Natural killer cell (primary cell): ENCODE results near the gene ETV2. TPM values are rescaled to one million over a fixed set of nuclear protein-coding genes. Genes with fewer than 3 reads are reported as not detected.

ENCODE experiments used
- ATAC-seq, 3 donors: fragments of 150-1000 bp in 2 of 3; fragments of 200-7000 bp in 1 of 3; cut with Tn5 transposase; 1 replicate in 1 of 3; 2 replicates in 2 of 3; pipeline ENCODE4 v1.10.0; 2021; ENCODE audit warnings: mild to moderate bottlenecking in 2 of 3, moderate library complexity in 2 of 3
- DNase-seq, 2 donors: peaks; one replicate each; pipeline versions ENCODE4 v3.0.0 to v3.0.0-alpha.2; 2013 to 2021; ENCODE audit warnings: mixed read lengths in 1 of 2
- H3K27ac ChIP-seq: one replicate; pipeline ENCODE4 v1.5.1; 2013; ENCODE audit warnings: mild to moderate bottlenecking, low read length
- H3K27me3 ChIP-seq: one replicate; pipeline ENCODE4 v1.6.1; 2013; ENCODE audit warnings: low read length; ENCODE audit not compliant: control insufficient read depth, insufficient read depth
- H3K36me3 ChIP-seq: one replicate; pipeline ENCODE4 v1.6.1; 2013; ENCODE audit warnings: low read length; ENCODE audit not compliant: control insufficient read depth, insufficient read depth
- H3K4me1 ChIP-seq: one replicate; pipeline ENCODE4 v1.6.1; 2013; ENCODE audit warnings: low read length; ENCODE audit not compliant: control insufficient read depth, insufficient read depth
- H3K4me3 ChIP-seq: one replicate; pipeline ENCODE4 v1.5.1; 2013; ENCODE audit warnings: low read length
- H3K9me3 ChIP-seq: one replicate; pipeline ENCODE4 v1.6.1; 2013; ENCODE audit warnings: low read length; ENCODE audit not compliant: control insufficient read depth, insufficient read depth
- H3K27ac Mint-ChIP-seq, 2 donors: one replicate each; pipeline ENCODE4 v1.8.0; 2022; ENCODE audit warnings: mild to moderate bottlenecking in 2 of 2, mixed read lengths in 2 of 2, moderate library complexity in 1 of 2
- H3K27me3 Mint-ChIP-seq, 2 donors: one replicate each; pipeline ENCODE4 v1.8.0; 2022; ENCODE audit warnings: low read depth in 2 of 2, mixed read lengths in 2 of 2
- H3K36me3 Mint-ChIP-seq: one replicate; pipeline ENCODE4 v1.8.0; 2022; ENCODE audit warnings: mixed read lengths
- H3K4me1 Mint-ChIP-seq, 2 donors: one replicate each; pipeline ENCODE4 v1.8.0; 2022; ENCODE audit warnings: mixed read lengths in 2 of 2
- H3K4me3 Mint-ChIP-seq: one replicate; pipeline ENCODE4 v1.8.0; 2022; ENCODE audit warnings: mild to moderate bottlenecking, moderate library complexity, mixed read lengths
- H3K9me3 Mint-ChIP-seq, 2 donors: one replicate each; pipeline ENCODE4 v1.8.0; 2022; ENCODE audit warnings: mixed read lengths in 2 of 2
- CTCF ChIP-seq: fragments of 200-600 bp; IDR thresholded peaks from one replicate; pipeline ENCODE4 v1.8.0; 2022; ENCODE audit warnings: antibody characterized with exemption
- whole genome bisulfite sequencing: methylation state at CpG from one replicate; pipeline ENCODE4 v1.1.7; 2013; ENCODE audit warnings: missing lambda C conversion rate; ENCODE audit not compliant: insufficient coverage; 5-methylcytosine and 5-hydroxymethylcytosine counted together
- intact Hi-C: fragments of 100-400 bp; cut with micrococcal nuclease; formaldehyde crosslinking; loops from one replicate; pipeline ENCODE4 v1.14.2; 2022
- total RNA-seq, 4 donors: library from RNA; stranded (reverse); fragments of 120-200 nt in 1 of 4; gene quantifications; one replicate each; pipeline versions ENCODE4 v1.2.3 to v1.2.4, GENCODE V29; 2013 to 2022

Gene ETV2
- total RNA-seq, 3 donors from 2014 or later (not counting 1 experiment from before 2014, with no cell fraction given): 0.48 to 2.0 (median 0.87) TPM

- Histone ChIP-seq H3K4me1 (peaks cover 32% of the 10 kb centered on the region), H3K4me3 (peak within 1 kb of the TSS; percentile 68), H3K27ac (peak within 1 kb of the TSS; percentile 69), H3K9me3 (no peaks in the 10 kb centered on the region), H3K27me3 (no peaks in the 10 kb centered on the region), H3K36me3 (peaks cover 9% of the 10 kb centered on the region)
- no peaks in the 10 kb centered on the region for H3K27me3 Mint-ChIP-seq
- peak within 1 kb of the TSS; percentile 84 to 93 for H3K27ac Mint-ChIP-seq
- no peaks in the 10 kb centered on the region for H3K36me3 Mint-ChIP-seq
- DNase-seq (peak; percentile 97 to 98), ATAC-seq (peak; percentile 94 to 97 (median 96))
- intact Hi-C loops: loop anchor here (1.0 kb wide), 2 partner anchors 16 to 32 kb away; no protein-coding TSS in a partner anchor
- WGBS: under 1% methylated on average over 47 of the region's 47 CpGs
- peaks cover 10 to 14% of the 10 kb centered on the region in 2 donors for H3K4me1 Mint-ChIP-seq
- TF ChIP-seq CTCF: no peak
- H3K4me3 Mint-ChIP-seq: peak within 1 kb of the TSS; percentile 93
- H3K9me3 Mint-ChIP-seq: no peaks in the 10 kb centered on the region
These were observed 28.8 kb upstream of the ETV2 start, which contains the start of gene HAUS5 for GRCh38 chr19:35612559-35613321. TSS of gene HAUS5 (plus strand) at chr19:35612735. CDS start at chr19:35612795, 60 bp downstream.

GRCh38 chr19:35613574-35613973 lies 28.0 kb upstream of the ETV2 start:
- Histone ChIP-seq H3K4me3 (no peak overlapping the region), H3K36me3 (peaks cover 11% of the 10 kb centered on the region), H3K27me3 (no peaks in the 10 kb centered on the region), H3K9me3 (no peaks in the 10 kb centered on the region), H3K4me1 (peaks cover 32% of the 10 kb centered on the region), H3K27ac (no peak overlapping the region)
- Mint-ChIP-seq H3K27ac (peak overlapping the region; percentile 9 to 93), H3K36me3 (no peaks in the 10 kb centered on the region), H3K9me3 (no peaks in the 10 kb centered on the region), H3K4me1 (peaks cover 10 to 14% of the 10 kb centered on the region in 2 donors), H3K4me3 (peak overlapping the region; percentile 42), H3K27me3 (no peaks in the 10 kb centered on the region)
- intact Hi-C loops: no loop called here
- WGBS: 100% methylated on average over 1 of the region's 1 CpG
- DNase-seq (no peak), ATAC-seq (no peak)
- TF ChIP-seq CTCF: no peak

- intact Hi-C loops: no loop called here
- no peak overlapping the region for H3K27ac Mint-ChIP-seq
- no peak for TF ChIP-seq CTCF
- H3K9me3 ChIP-seq: no peaks in the 10 kb centered on the region
- no peak overlapping the region for H3K4me3 Mint-ChIP-seq
- H3K4me1 Mint-ChIP-seq: peaks cover 10% of the 10 kb centered on the region in 2 donors
- H3K27me3 ChIP-seq: no peaks in the 10 kb centered on the region
- no peak overlapping the region for H3K4me3 ChIP-seq
- ATAC-seq (no peak), DNase-seq (no peak)
- H3K36me3 ChIP-seq: peaks cover 11% of the 10 kb centered on the region
- WGBS: 98% methylated on average over 17 of the region's 17 CpGs
- peaks cover 23% of the 10 kb centered on the region for H3K4me1 ChIP-seq
- H3K27ac ChIP-seq: no peak overlapping the region
- H3K36me3 Mint-ChIP-seq: no peaks in the 10 kb centered on the region
- H3K9me3 Mint-ChIP-seq: no peaks in the 10 kb centered on the region
- no peaks in the 10 kb centered on the region for H3K27me3 Mint-ChIP-seq
These were observed 26.5 kb upstream of the ETV2 start for GRCh38 chr19:35615036-35615435.
